HepG2 (cell line): ENCODE measurements around the gene TMEM185B. TPM values are rescaled to one million over a fixed set of nuclear protein-coding genes. Genes with fewer than 3 reads are reported as not detected.

Experiments
- ATAC-seq: fragments of 200-7000 bp; cut with Tn5 transposase; 3 replicates; pipeline ENCODE4 v1.9.1; 2020; ENCODE audit warnings: mild to moderate bottlenecking, moderate library complexity
- BruUV-seq: library from RNA; stranded (reverse); fragments of 400-500 nt; replicated peaks from 2 replicates; lab custom pipeline; 2021; lab: Mats Ljungman, UMichigan
- CTCF ChIA-PET: fragments of 300-600 bp; formaldehyde crosslinking; extraction: SDS; loops from one replicate; lab custom pipeline; 2021; ENCODE audit warnings: low total read pairs, inconsistent platforms, low intra/inter-chr PET ratio; lab: Yijun Ruan, JAX
- POLR2A ChIA-PET: fragments of 350-600 bp; sonication (Branson Sonifier 250); formaldehyde crosslinking; loops from one replicate; lab custom pipeline; 2020; ENCODE audit warnings: antibody characterized with exemption, inconsistent platforms; lab: Yijun Ruan, JAX
- DNase-seq: peaks from one replicate; pipeline ENCODE4 v3.0.0-alpha.2; 2015; ENCODE audit warnings: low spot score
- FAIRE-seq: peaks from 3 replicates; lab custom pipeline; 2011; peaks lifted over from hg19 to GRCh38; lab: Jason Lieb, UNC
- H2AFZ ChIP-seq: one replicate; pipeline ENCODE4 v1.6.1; 2011; ENCODE audit warnings: low read length, inconsistent platforms
- H3K27ac ChIP-seq: fragments of 300-600 bp; 3 replicates; pipeline ENCODE4 v1.8.0; 2011; ENCODE audit warnings: mixed run types, mild to moderate bottlenecking, mixed read lengths, low read length, inconsistent platforms; ENCODE audit not compliant: insufficient read depth; ENCODE audit errors: extremely low read length
- H3K27me3 ChIP-seq, 2 experiments: fragments of 200-600 bp in 1 of 2; 2 replicates in 1 of 2; 3 replicates in 1 of 2; pipeline versions ENCODE4 v1.6.0 to v1.8.0; 2011; ENCODE audit warnings: low read length in 2 of 2, mild to moderate bottlenecking in 2 of 2, moderate library complexity in 2 of 2, inconsistent platforms in 1 of 2; ENCODE audit not compliant: insufficient read depth in 2 of 2, control insufficient read depth in 1 of 2
- H3K36me3 ChIP-seq, 2 experiments: fragments of 200-600 bp in 1 of 2; replicated peaks in 1 of 2; 2 replicates in 1 of 2; 3 replicates in 1 of 2; pipeline versions ENCODE4 v1.5.1 to v1.8.0; 2011; ENCODE audit warnings: low read length in 2 of 2, inconsistent platforms in 1 of 2; ENCODE audit not compliant: insufficient read depth in 2 of 2, control insufficient read depth in 1 of 2
- H3K4me1 ChIP-seq: 2 replicates; pipeline ENCODE4 v1.5.1; 2012; ENCODE audit warnings: low read length, inconsistent platforms; ENCODE audit not compliant: insufficient read depth
- H3K4me2 ChIP-seq: 2 replicates; pipeline ENCODE4 v1.6.0; 2011; ENCODE audit warnings: low read depth, low read length, inconsistent platforms
- H3K4me3 ChIP-seq, 3 experiments: fragments of 200-600 bp in 1 of 3; sonication (generic), shearing (Covaris generic) in 1 of 3; replicated peaks in 1 of 3; 2 replicates each; pipeline ENCODE4 v1.5.1; 2011 to 2016; ENCODE audit warnings: low read length in 3 of 3, inconsistent platforms in 2 of 3, low read depth in 2 of 3, mild to moderate bottlenecking in 2 of 3, control low read depth in 1 of 3, mixed read lengths in 1 of 3; ENCODE audit not compliant: insufficient read depth in 1 of 3
- H3K79me2 ChIP-seq: one replicate; pipeline ENCODE4 v1.6.1; 2011; ENCODE audit warnings: low read length, inconsistent platforms; ENCODE audit not compliant: insufficient read depth
- H3K9ac ChIP-seq: 2 replicates; pipeline ENCODE4 v1.6.0; 2011; ENCODE audit warnings: mild to moderate bottlenecking, low read depth, low read length, inconsistent platforms; ENCODE audit not compliant: insufficient read depth
- H3K9me3 ChIP-seq: 2 replicates; pipeline ENCODE4 v1.5.1; 2012; ENCODE audit warnings: mild to moderate bottlenecking, low read length
- H4K20me1 ChIP-seq: 2 replicates; pipeline ENCODE4 v1.6.0; 2011; ENCODE audit warnings: inconsistent platforms, mild to moderate bottlenecking, low read length, moderate library complexity; ENCODE audit not compliant: insufficient read depth
- ATF7 ChIP-seq, 2 experiments: fragments of 450-650 bp in 1 of 2; sonication (generic) in 1 of 2; formaldehyde crosslinking in 1 of 2; IDR thresholded peaks; 2 replicates each; pipeline versions ENCODE4 v1.4.0 to v1.6.1; 2016 to 2020; ENCODE audit warnings: antibody characterized with exemption in 1 of 2, mild to moderate bottlenecking in 1 of 2, missing genetic modification reagents in 1 of 2
- BCLAF1 ChIP-seq: fragments of 450-650 bp; IDR thresholded peaks from 2 replicates; pipeline ENCODE4 v1.6.1; 2017; ENCODE audit warnings: mild to moderate bottlenecking
- RERE ChIP-seq: IDR thresholded peaks from 2 replicates; pipeline ENCODE4 v1.6.1; 2016; ENCODE audit warnings: low read depth, missing genetic modification reagents, missing compliant biosample characterization
- ZHX2 ChIP-seq, 2 experiments: sonication (generic) in 1 of 2; formaldehyde crosslinking in 1 of 2; IDR thresholded peaks; 2 replicates each; pipeline versions ENCODE4 v1.6.1 to v1.9.0; 2014 to 2022; ENCODE audit warnings: antibody characterized with exemption in 1 of 2, borderline replicate concordance in 1 of 2, inconsistent platforms in 1 of 2, low read depth in 1 of 2, missing genetic modification reagents in 1 of 2
- ZNF12 ChIP-seq: sonication (generic); formaldehyde crosslinking; IDR thresholded peaks from 2 replicates; pipeline ENCODE4 v1.5.0; 2020; ENCODE audit warnings: missing genetic modification reagents
- ZNF496 ChIP-seq: sonication (generic); formaldehyde crosslinking; IDR thresholded peaks from 2 replicates; pipeline ENCODE4 v1.8.1; 2023; ENCODE audit warnings: mild to moderate bottlenecking, moderate library complexity, missing genetic modification reagents; ENCODE audit not compliant: insufficient replicate concordance
- ZNF598 ChIP-seq: sonication (generic); formaldehyde crosslinking; IDR thresholded peaks from 2 replicates; pipeline ENCODE4 v1.5.1; 2020; ENCODE audit warnings: mild to moderate bottlenecking, missing genetic modification reagents, borderline replicate concordance
- whole genome bisulfite sequencing: methylation state at CpG from one replicate; pipeline ENCODE4 v1.1.6; 2017; ENCODE audit warnings: low lambda C conversion rate; 5-methylcytosine and 5-hydroxymethylcytosine counted together
- in situ Hi-C: cut with HindIII; loops from 2 replicates; pipeline ENCODE4 v1.10.0; 2017; ENCODE audit warnings: low pct_unique_long_range_greater_than_20kb; ENCODE audit not compliant: extremely low pct_ligation_motif_present
- intact Hi-C: fragments of 100-400 bp; cut with micrococcal nuclease; formaldehyde crosslinking; loops from one replicate; pipeline ENCODE4 v1.10.0; 2022; ENCODE audit not compliant: unreplicated experiment
- polyA plus RNA-seq, 8 experiments: library from polyadenylated mRNA; depleted of rRNA in 3 of 8; stranded (reverse) in 7 of 8; unstranded in 1 of 8; fragments of >200 nt; fragmentation: Illumina TruSeq in 4 of 8; extraction: Trizol in 4 of 8; gene quantifications; 2 replicates each; pipeline versions ENCODE4 v1.2.1 to v1.2.3, GENCODE V29; 2011 to 2016; ENCODE audit warnings: low read depth in 4 of 8, missing spikeins in 1 of 8, mixed read lengths in 1 of 8; ENCODE audit not compliant: insufficient read depth in 1 of 8
- total RNA-seq, 5 experiments: library from RNA; depleted of rRNA; stranded (reverse); fragments of >200 nt; fragmentation: Illumina TruSeq; extraction: Trizol; gene quantifications; 2 replicates each; pipeline ENCODE4 v1.2.3, GENCODE V29; 2016; ENCODE audit warnings: low read depth in 1 of 5

TMEM185B gene
- total and polyA plus RNA-seq, 2 of the 13 experiments (the other 11 are each of a cell fraction or from before 2014, with no cell fraction given): 5.6 to 7.0 TPM

- DNase-seq (no peak), FAIRE-seq (no peak), ATAC-seq (no peak)
- Histone ChIP-seq H2AFZ (no peak overlapping the region), H3K79me2 (peaks cover 26% of the 10 kb centered on the region), H3K9me3 (peaks cover 10% of the 10 kb centered on the region), H3K4me1 (peaks cover 67% of the 10 kb centered on the region), H3K27ac (peak overlapping the region; percentile 86), H3K9ac (peak overlapping the region; percentile 42), H4K20me1 (no peaks in the 10 kb centered on the region), H3K27me3 (no peaks in the 10 kb centered on the region), H3K36me3 (no peaks in the 10 kb centered on the region), H3K4me2 (peak overlapping the region; percentile 54), H3K4me3 (peak overlapping the region in 1 of 3 experiments; percentile 5; a peak in 1 of 6 replicates)
- 100% methylated on average over 1 of the region's 1 CpG for WGBS
- ChIA-PET POLR2A (no interaction called here), CTCF (no interaction called here)
- in situ Hi-C loops: no loop called here
- no TSS peak for BruUV-seq
- intact Hi-C loops: loop anchor here (1.0 kb wide), 1 partner anchor 19 kb away; no protein-coding TSS in a partner anchor
- TF ChIP-seq ZNF496 (CRISPR knock-in tag): no peak
- no peak for TF ChIP-seq RERE (CRISPR knock-in tag)
- TF ChIP-seq ZNF12 (CRISPR knock-in tag): no peak
- no peak for TF ChIP-seq ATF7 (IDR thresholded peaks at IDR 0.05)
- TF ChIP-seq ATF7 (CRISPR knock-in tag; IDR thresholded peaks at IDR 0.05): no peak
- TF ChIP-seq ZHX2 (IDR thresholded peaks at IDR 0.05; ENCODE audit: low read depth): no peak
- TF ChIP-seq ZHX2 (CRISPR knock-in tag; IDR thresholded peaks at IDR 0.05; ENCODE audit: borderline replicate concordance): no peak
- no peak for TF ChIP-seq BCLAF1
- no peak for TF ChIP-seq ZNF598 (CRISPR knock-in tag)
Measured at GRCh38 chr2:120271711-120272379, 48.6 kb upstream of the TMEM185B start.
